Caco-2 (cell line): Measurements from ENCODE around the gene CA7. TPM values are rescaled to one million over a fixed set of nuclear protein-coding genes. Genes with fewer than 3 reads are reported as not detected.
A peak's percentile ranks its signal among the peaks of the same experiment; 100 is the strongest.
"Not testable (repeated sequence)": the region's sequence is repeated elsewhere in the genome, so short reads cannot be mapped to it uniquely, and the experiment has no call there.

Experiments
- BruUV-seq: library from RNA; stranded (reverse); fragments of 400-500 nt; replicated peaks from 2 replicates; lab custom pipeline; 2021; lab: Mats Ljungman, UMichigan
- CTCF ChIA-PET: fragments of 300-600 bp; sonication (Branson Sonifier 250); formaldehyde crosslinking; loops from one replicate; lab custom pipeline; 2022; ENCODE audit warnings: antibody characterized with exemption; lab: Charles Lee
- POLR2A ChIA-PET: fragments of 300-600 bp; sonication (Branson Sonifier 250); formaldehyde crosslinking; loops from one replicate; lab custom pipeline; 2022; ENCODE audit warnings: antibody characterized with exemption; lab: Charles Lee
- DNase-seq, 2 experiments: peaks; one replicate each; pipeline versions ENCODE4 v3.0.0 to v3.0.0-alpha.2; 2020 to 2022
- H3K27me3 ChIP-seq: replicated peaks from 2 replicates; pipeline ENCODE4 v1.6.0; 2011; ENCODE audit warnings: low read length; ENCODE audit not compliant: control insufficient read depth, insufficient read depth
- H3K36me3 ChIP-seq: 2 replicates; pipeline ENCODE4 v1.5.1; 2011; ENCODE audit warnings: low read length; ENCODE audit not compliant: control insufficient read depth, insufficient read depth
- H3K4me1 ChIP-seq: fragments of 250-450 bp; sonication (Bioruptor Pico); 2 replicates; pipeline ENCODE4 v1.5.1; 2020; ENCODE audit warnings: mild to moderate bottlenecking
- H3K4me3 ChIP-seq: 2 replicates; pipeline ENCODE4 v1.5.1; 2011; ENCODE audit warnings: low read depth, mild to moderate bottlenecking, control low read depth, low read length
- H3K9me3 ChIP-seq: fragments of 250-450 bp; sonication (Bioruptor Pico); 2 replicates; pipeline ENCODE4 v1.5.1; 2020; ENCODE audit warnings: mild to moderate bottlenecking, moderate library complexity
- H3K27ac Mint-ChIP-seq: one replicate; pipeline ENCODE4 v1.8.0; 2022; ENCODE audit warnings: mixed read lengths; ENCODE audit not compliant: unreplicated experiment
- H3K27me3 Mint-ChIP-seq: one replicate; pipeline ENCODE4 v1.8.0; 2022; ENCODE audit warnings: mixed read lengths; ENCODE audit not compliant: insufficient read depth, unreplicated experiment
- H3K36me3 Mint-ChIP-seq: one replicate; pipeline ENCODE4 v1.8.0; 2022; ENCODE audit warnings: mild to moderate bottlenecking, mixed read lengths; ENCODE audit not compliant: insufficient read depth, unreplicated experiment
- H3K4me1 Mint-ChIP-seq: one replicate; pipeline ENCODE4 v1.8.0; 2022; ENCODE audit warnings: low read depth, mixed read lengths; ENCODE audit not compliant: unreplicated experiment
- H3K4me3 Mint-ChIP-seq: one replicate; pipeline ENCODE4 v1.8.0; 2022; ENCODE audit warnings: mild to moderate bottlenecking, moderate library complexity, mixed read lengths; ENCODE audit not compliant: unreplicated experiment
- H3K9me3 Mint-ChIP-seq: one replicate; pipeline ENCODE4 v1.8.0; 2022; ENCODE audit warnings: mixed read lengths; ENCODE audit not compliant: unreplicated experiment
- intact Hi-C: fragments of 100-400 bp; cut with micrococcal nuclease; formaldehyde crosslinking; loops from one replicate; pipeline ENCODE4 v1.10.0; 2022; ENCODE audit not compliant: unreplicated experiment
- total RNA-seq: library from RNA; stranded (reverse); gene quantifications from 2 replicates; pipeline ENCODE4 v1.2.3, GENCODE V29; 2022
- TF ChIP-seq, protein P1 (sequence below), 2 experiments: fragments of 200-600 bp in 1 of 2; IDR thresholded peaks; 1 replicate in 1 of 2; 2 replicates in 1 of 2; pipeline versions ENCODE4 v1.5.1 to v1.8.0; 2011 to 2022; ENCODE audit warnings: antibody characterized with exemption in 1 of 2, control low read depth in 1 of 2, inconsistent platforms in 1 of 2, low read depth in 1 of 2, low read length in 1 of 2, mild to moderate bottlenecking in 1 of 2, moderate library complexity in 1 of 2; ENCODE audit not compliant: insufficient read depth in 1 of 2, severe bottlenecking in 1 of 2, unreplicated experiment in 1 of 2

CA7 gene
- total RNA-seq, 1 experiment from 2014 or later = 0.68 TPM

DNA sequence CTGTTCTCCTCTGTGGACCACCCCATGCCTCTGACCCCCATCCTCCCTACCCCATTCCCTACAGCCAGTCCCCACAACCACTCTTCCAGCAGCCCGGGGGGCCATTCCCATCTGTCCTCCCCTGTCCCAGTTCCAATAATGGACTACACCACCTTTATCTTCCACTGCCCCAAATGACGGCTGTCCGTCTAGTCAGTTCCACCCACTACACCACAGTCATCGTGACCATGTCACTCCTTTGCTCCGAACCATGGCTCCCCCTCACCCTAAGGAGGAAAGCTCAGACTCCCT, 51.4 kb downstream of the CA7 start:
- H3K27me3 ChIP-seq = no peaks in the 10 kb centered on the region
- ChIA-PET CTCF (interaction anchor here (0.5 to 3.0 kb wide), 18 partner anchors 9 to 301 kb away, joined by 3 to 36 read pairs (median 4); partner anchors contain the start of genes CDH16, CIAO2B, NOL3 and PDP2), POLR2A (no interaction called here)
- Mint-ChIP-seq H3K36me3 (peaks cover 8% of the 10 kb centered on the region), H3K4me3 (no peak overlapping the region), H3K4me1 (peaks cover 33% of the 10 kb centered on the region), H3K27me3 (no peaks in the 10 kb centered on the region), H3K9me3 (no peaks in the 10 kb centered on the region), H3K27ac (peak overlapping the region; percentile 64)
- no peaks in the 10 kb centered on the region for H3K9me3 ChIP-seq
- TF ChIP-seq, protein P1, sequence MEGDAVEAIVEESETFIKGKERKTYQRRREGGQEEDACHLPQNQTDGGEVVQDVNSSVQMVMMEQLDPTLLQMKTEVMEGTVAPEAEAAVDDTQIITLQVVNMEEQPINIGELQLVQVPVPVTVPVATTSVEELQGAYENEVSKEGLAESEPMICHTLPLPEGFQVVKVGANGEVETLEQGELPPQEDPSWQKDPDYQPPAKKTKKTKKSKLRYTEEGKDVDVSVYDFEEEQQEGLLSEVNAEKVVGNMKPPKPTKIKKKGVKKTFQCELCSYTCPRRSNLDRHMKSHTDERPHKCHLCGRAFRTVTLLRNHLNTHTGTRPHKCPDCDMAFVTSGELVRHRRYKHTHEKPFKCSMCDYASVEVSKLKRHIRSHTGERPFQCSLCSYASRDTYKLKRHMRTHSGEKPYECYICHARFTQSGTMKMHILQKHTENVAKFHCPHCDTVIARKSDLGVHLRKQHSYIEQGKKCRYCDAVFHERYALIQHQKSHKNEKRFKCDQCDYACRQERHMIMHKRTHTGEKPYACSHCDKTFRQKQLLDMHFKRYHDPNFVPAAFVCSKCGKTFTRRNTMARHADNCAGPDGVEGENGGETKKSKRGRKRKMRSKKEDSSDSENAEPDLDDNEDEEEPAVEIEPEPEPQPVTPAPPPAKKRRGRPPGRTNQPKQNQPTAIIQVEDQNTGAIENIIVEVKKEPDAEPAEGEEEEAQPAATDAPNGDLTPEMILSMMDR (IDR thresholded peaks at IDR 0.05; ENCODE audit: insufficient read depth in 1 of 2, low read depth in 1 of 2, low read length in 1 of 2, severe bottlenecking in 1 of 2, unreplicated experiment in 1 of 2) = no peak
- BruUV-seq = no TSS peak
- no peaks in the 10 kb centered on the region for H3K36me3 ChIP-seq
- peaks cover 43% of the 10 kb centered on the region for H3K4me1 ChIP-seq
- intact Hi-C loops = loop anchor here (1.0 to 2.0 kb wide), 3 partner anchors 30 to 59 kb away; partner anchors contain the start of gene RRAD
- H3K4me3 ChIP-seq = no peak overlapping the region
- no peak for DNase-seq

DNA sequence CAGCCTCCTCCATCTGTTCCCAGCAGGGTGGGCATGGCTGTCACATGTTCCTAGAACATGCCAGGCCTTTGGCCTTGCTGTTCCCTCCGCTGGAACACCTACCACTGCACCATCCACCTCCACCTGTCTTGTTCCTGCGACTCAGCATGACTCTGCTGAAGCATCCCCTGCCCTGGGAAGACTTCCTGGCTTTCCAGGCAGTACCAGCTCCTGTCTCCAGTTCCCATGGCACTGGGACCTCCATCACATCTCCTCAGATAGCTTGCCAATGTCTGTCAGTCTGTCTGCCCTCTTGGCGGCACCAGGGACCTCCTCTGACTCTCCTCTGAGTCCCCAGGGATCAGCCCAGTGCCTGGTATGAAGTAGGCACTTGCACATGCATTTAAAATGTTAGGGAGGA, 51.8 kb downstream of the CA7 start:
- POLR2A ChIA-PET = no interaction called here
- peaks cover 46% of the 10 kb centered on the region for H3K4me1 ChIP-seq
- no peaks in the 10 kb centered on the region for H3K27me3 ChIP-seq
- no peak for DNase-seq
- no peaks in the 10 kb centered on the region for H3K36me3 ChIP-seq
- Mint-ChIP-seq H3K4me3 (no peak overlapping the region), H3K4me1 (peaks cover 33% of the 10 kb centered on the region), H3K36me3 (peaks cover 8% of the 10 kb centered on the region), H3K9me3 (no peaks in the 10 kb centered on the region), H3K27me3 (no peaks in the 10 kb centered on the region), H3K27ac (peak overlapping the region; percentile 64)
- TF ChIP-seq, protein P1 (IDR thresholded peaks at IDR 0.05; ENCODE audit: insufficient read depth in 1 of 2, low read depth in 1 of 2, low read length in 1 of 2, severe bottlenecking in 1 of 2, unreplicated experiment in 1 of 2) = no peak
- BruUV-seq = no TSS peak
- H3K9me3 ChIP-seq = no peaks in the 10 kb centered on the region
- CTCF ChIA-PET = interaction anchor here (0.5 to 3.0 kb wide), 16 partner anchors 9 to 274 kb away, joined by 3 to 36 read pairs (median 4); partner anchors contain the start of genes CDH16, CIAO2B, NOL3 and PDP2
- intact Hi-C loops = loop anchor here (1.0 to 2.0 kb wide), 3 partner anchors 29 to 59 kb away; partner anchors contain the start of gene RRAD
- H3K4me3 ChIP-seq = no peak overlapping the region

DNA sequence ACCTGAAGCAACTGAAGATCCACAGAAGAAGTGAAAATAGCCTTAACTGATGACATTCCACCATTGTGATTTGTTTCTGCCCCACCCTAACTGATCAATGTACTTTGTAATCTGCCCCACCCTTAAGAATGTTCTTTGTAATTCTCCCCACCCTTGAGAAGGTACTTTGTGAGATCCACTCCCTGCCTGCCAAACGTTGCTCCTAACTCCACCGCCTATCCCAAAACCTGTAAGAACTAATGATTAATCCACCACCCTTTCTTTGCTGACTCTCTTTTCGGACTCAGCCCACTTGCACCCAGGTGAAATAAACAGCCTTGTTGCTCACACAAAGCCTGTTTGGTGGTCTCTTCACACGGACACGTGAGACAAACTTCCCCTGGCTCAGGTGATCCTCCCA, 52.5 kb downstream of the CA7 start:
- H3K36me3 Mint-ChIP-seq, H3K4me3 ChIP-seq, DNase-seq, H3K36me3 ChIP-seq, H3K9me3 ChIP-seq, H3K4me3 Mint-ChIP-seq, intact Hi-C loops, H3K9me3 Mint-ChIP-seq, H3K27me3 ChIP-seq, POLR2A ChIA-PET, BruUV-seq, H3K27me3 Mint-ChIP-seq: not testable (repeated sequence)
- Mint-ChIP-seq H3K27ac (peak overlapping the region; percentile 64), H3K4me1 (peaks cover 33% of the 10 kb centered on the region)
- CTCF ChIA-PET = interaction anchor here (0.6 to 3.0 kb wide), 6 partner anchors 10 to 74 kb away, joined by 3 to 36 read pairs (median 7); no protein-coding TSS in a partner anchor
- H3K4me1 ChIP-seq = peaks cover 51% of the 10 kb centered on the region
